Measurements from ENCODE around the gene CEP112.
"Not testable (repeated sequence)": the region's sequence is repeated elsewhere in the genome, so short reads cannot be mapped to it uniquely, and the experiment has no call there.

The CEP112 gene

DNA sequence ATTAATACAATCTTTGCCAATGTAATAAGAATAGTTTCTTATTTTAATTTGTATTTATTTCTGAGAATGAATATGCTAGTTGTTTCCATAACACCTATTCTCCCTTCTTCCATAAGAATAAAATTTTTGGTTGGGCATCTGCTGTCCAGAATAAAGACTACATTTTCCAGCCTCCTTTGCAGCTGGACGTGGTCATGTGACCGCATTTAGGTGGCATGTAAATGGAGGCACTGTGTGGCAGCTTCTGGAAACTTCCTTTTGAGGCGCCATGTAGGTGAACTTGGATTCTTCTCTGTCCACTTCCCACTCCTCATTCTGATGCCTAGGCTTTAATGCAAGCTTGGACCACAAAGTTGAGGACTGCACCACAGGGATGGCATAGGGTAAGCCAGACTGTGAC lies 415.0 kb downstream of the CEP112 start:
- DNase-seq (ENCODE audit: low read depth), result no peak

DNA sequence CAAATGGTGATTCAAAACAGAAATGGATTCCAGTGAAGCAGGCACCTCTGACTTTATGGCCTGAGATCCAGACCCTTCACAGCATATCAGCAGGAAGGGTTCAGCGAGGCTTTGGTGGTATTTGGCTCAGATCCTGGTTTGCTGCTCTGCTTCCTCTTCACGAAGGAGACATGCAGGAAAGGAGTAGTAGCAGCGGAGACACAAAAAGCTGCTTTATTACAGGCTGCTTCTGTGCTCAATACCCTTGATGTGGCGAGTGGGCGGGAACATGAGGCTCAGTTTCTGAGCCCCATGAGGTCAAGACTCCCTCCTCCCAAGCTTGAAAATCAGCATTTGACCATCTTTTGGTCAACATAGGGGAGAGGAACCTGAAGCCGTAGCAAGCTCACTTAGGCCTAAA lies 417.1 kb downstream of the CEP112 start:
- DNase-seq (ENCODE audit: low read depth), result no peak

DNA sequence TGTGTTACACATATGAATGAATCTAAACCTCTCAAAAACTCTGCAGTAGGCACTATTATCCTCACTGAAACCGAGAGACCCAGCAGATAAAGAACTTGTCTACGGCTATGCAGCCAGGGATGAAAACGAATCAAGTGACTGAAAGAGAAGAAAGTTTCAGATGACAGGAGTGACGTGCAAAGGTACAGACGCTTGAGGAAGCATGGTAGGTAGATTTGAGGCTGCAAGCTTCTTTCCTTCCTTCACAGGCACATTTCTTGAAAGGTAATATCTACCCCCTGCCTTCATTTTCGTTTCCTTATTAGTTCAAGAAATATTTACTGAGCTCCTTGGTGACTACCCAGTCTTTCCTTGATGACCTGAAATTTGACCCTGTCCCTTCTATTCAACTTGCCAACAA lies 418.9 kb downstream of the CEP112 start:
- DNase-seq (ENCODE audit: low read depth), result no peak

GRCh38 chr17:65771704-65772103 lies 420.2 kb downstream of the CEP112 start:
- no peak for DNase-seq (ENCODE audit: low read depth)

- no peak for DNase-seq (ENCODE audit: low read depth)
These were observed 428.1 kb downstream of the CEP112 start for GRCh38 chr17:65763786-65764185.

- DNase-seq (ENCODE audit: low read depth), result no peak
These were observed 429.0 kb downstream of the CEP112 start for GRCh38 chr17:65762973-65763372.

DNA sequence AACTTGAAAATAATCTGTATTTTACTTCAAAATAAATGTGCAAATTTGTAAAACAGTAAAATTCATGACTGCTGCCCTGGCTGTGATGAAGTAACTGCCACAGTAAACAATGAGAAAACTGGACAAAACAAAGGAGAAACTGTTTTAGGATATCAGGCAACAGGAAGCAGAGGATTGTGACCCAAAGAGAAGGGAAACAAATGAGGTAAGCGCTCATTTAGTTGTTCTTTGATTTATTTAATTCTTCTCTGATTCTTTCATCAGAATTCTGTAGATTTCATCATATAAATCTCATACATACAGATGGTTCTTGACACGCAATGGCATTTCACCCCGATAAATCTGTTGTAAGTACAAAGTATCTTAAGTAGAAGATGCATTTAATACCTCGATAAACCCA lies 432.4 kb downstream of the CEP112 start:
- DNase-seq (ENCODE audit: low read depth), result no peak

DNA sequence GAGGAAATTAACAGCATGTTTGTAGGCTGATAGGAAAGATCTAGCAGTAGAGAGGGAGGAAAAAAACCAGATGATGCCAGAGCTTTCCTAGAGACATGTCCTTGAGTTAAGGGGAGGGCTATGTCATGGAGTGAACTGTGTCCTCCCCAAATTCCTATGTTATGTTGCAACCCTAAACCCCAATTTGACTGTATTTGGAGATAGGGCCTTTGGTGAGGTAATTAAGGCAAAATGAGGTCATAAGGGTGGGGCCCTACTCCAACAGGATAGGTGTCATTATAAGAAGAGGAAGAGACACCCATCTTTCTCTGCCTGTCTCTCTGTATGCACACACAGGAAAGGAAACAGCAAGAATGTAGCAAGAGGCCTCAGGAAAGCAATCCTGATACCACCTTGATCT lies 435.2 kb downstream of the CEP112 start:
- no peak for DNase-seq (ENCODE audit: low read depth)

- no peak for DNase-seq (ENCODE audit: low read depth)
These were observed 436.1 kb downstream of the CEP112 start for GRCh38 chr17:65755799-65756198.

DNA sequence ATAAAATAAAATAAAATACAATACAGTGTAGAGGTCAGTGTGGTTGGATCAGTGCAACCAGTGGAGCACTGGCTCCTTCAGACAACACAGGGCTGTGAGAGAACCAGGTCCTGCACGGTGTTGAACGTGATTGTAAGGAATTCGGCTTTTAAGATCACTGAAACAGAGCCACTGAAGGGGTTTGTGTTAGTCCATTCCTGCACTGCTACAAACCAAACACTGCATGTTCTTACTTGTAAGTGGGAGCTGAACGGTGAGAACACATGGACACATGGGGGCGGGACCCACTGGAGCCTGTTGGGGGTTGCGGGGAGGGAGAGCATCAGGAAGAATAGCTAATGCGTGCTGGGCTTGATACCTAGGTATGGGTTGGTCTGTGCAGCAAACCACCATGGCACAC lies 437.3 kb downstream of the CEP112 start:
- DNase-seq (ENCODE audit: low read depth), result no peak

- DNase-seq (ENCODE audit: low read depth), result no peak
These were observed 437.9 kb downstream of the CEP112 start for GRCh38 chr17:65754081-65754480.

GRCh38 chr17:65753348-65753747 lies 438.6 kb downstream of the CEP112 start:
- no peak for DNase-seq (ENCODE audit: low read depth)

DNA sequence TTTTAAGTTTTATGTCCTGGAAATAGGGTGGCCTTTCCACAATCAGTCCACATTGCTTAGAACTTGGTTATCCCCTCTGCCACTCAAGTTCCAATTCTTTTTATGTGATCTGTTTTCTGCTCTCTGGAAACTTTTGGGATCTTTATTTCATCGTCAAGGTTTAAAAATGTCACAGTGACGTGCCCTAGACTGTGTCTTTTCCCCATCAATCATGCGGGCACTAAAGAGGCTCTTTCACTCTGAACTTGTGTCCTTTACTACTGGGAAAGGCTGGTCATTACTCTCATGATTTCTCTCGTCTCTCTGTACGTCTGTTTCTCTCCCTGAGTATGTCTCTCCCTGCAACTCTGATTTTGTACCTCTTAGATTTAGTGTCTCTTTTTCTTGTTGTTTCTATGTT lies 440.7 kb downstream of the CEP112 start:
- no peak for DNase-seq (ENCODE audit: low read depth)

DNA sequence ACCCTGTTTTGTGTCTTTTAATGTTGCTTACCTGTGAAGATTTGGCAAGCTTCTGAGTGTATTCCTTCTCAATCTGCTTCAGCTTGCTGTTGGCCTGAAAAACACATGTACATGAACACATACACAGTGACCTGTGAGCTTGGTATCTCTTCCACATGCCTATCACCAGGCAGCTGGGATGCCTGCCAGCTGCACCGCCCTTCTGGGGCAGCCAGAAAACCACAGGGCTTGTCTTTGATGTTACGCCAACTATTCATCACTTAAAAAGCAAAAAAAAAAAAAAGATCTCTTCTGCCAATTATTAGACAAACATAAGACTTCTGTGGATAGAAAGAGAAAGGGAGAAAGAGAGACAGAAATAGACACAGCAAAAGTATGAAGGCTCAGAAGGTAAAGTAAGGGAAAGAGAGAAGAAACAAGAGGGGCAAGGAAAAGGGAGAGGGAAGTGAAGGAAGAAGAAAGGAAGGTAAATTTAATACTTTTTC lies 441.3 kb downstream of the CEP112 start:
- peak; percentile 32 for DNase-seq (ENCODE audit: low read depth)

GRCh38 chr17:65750166-65750565 lies 441.8 kb downstream of the CEP112 start:
- no peak for DNase-seq (ENCODE audit: low read depth)

GRCh38 chr17:65749479-65749878 lies 442.5 kb downstream of the CEP112 start:
- DNase-seq (ENCODE audit: low read depth), result no peak

DNA sequence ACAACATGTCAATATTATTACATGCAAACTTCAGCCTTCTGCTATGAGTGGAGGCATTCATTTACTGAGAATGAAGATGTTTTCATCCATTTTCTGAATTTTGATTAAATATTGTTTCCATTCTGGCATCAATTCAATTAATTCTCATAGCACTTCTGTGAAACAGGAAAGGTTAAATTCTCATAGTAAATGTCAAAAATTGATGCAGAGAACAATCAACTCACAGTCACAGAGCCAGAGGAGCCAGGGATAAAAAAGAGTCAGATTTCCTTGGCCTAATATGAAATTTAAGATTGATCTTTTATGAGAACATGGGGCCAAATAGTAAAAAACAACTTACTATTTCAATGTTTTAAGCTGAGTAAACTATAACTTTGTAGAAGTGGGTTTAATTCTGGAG lies 446.7 kb downstream of the CEP112 start:
- no peak for DNase-seq (ENCODE audit: low read depth)

GRCh38 chr17:65743308-65743655 lies 448.7 kb downstream of the CEP112 start:
- no peak for DNase-seq (ENCODE audit: low read depth)

DNA sequence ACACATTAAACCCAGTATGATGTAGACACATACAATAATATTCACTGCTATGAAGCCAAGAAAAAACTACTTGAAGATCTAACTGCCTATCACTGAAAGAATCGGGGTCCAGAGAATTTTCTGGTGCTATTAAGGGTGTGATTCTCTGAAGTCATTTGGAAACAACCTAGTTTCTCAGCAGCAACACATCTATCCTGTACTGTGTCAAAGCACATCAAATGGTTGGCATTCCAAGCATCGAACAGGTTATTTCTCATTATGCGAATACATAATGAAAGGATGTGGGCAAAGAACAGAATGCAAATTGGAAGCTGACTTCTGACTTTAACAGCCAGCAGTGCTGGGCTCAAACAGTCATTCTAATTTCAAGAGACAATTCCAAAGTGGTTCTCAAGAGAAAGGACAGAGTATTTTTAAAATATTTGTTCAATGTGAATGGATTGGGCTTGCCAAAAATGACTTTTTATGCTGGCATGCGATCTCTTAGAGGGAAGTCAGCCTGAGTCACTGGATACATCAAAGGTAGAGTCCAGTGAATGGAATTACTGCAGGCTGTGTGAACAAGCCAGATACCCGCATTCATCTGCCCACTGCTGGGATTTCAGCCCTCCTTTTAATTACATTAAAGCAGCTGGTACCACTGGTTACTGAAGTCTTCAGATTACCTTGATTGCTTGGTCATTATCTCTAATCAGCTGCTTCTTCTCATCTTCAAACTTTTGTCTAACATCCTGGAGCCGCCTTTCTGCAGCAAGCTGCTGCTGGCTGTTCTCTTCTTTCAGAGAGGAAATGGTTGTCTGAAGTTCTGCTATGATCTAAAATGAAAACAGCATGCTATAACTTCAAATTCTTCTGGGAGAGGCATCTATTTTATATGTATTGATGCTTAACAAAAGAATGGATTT lies 449.3 kb downstream of the CEP112 start:
- DNase-seq (ENCODE audit: low read depth), result no peak

DNA sequence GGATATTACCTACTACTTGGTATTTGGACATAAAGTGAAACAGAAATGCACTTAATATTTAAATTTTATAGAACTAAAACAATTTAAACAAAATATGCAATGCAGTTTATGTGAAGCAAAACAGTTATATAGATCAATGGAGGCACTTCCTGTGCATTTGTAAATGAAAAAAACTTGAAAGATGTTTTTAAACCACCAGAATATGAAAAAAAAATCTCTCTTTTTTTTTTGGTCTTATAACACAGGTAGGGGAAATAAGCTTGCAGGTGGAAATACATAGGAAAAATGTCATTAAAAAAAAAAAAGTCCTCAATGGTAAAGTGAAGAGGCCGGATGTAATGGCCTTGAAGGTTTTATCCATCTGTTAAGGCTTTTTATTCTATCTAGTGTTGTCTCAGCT lies 450.2 kb downstream of the CEP112 start:
- no peak for DNase-seq (ENCODE audit: low read depth)

DNA sequence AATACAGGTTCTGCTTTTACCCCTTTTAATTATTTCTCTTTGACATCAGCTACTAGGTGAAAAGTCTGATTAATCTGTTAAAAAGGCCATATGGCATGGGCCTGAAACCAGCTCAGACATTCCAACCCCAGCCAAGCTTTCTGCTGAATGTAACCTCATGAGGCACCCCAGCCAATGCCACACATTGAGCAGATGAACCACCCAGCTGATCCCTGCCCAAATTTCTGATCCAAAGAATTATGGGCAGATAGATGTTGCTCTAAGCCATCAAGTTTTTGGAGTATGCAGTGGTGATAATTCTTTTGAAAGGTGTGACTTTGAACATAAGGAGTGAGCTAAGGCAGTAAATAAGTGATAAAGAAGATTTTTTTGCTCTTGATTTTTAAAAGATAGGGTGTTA lies 452.9 kb downstream of the CEP112 start:
- no peak for DNase-seq (ENCODE audit: low read depth)

DNA sequence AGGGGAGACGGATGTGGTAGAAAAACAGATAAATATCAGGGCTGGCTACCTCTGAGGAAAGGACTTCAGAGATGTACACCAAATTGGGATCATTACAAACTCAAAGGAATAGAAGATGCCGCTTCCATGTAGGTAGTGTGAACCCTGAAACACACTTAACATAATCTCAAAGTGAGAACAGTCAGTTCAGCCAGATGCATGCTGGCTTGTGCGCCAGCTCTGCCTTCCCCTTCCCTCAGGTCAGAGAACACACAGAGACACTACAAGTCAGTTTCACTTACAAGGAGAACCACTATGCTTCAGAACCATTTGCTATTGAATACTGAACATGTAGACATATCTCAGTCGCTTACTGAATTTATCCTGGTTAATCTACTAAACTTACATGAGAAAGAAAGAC lies 454.5 kb downstream of the CEP112 start:
- no peak for DNase-seq (ENCODE audit: low read depth)

GRCh38 chr17:65733314-65733713 lies 458.6 kb downstream of the CEP112 start:
- no peak for DNase-seq (ENCODE audit: low read depth)

GRCh38 chr17:65732667-65733066 lies 459.3 kb downstream of the CEP112 start:
- not testable (repeated sequence) for DNase-seq (ENCODE audit: low read depth)
